Activated CD8-positive, alpha-beta T cell treated with anti-CD3 and anti-CD28 coated beads for 36 hours (primary cell): ENCODE data around the gene GNPTG. TPM values are rescaled to one million over a fixed set of nuclear protein-coding genes. Genes with fewer than 3 reads are reported as not detected.

Source experiments
- ATAC-seq: fragments of 200-7000 bp; cut with Tn5 transposase; one replicate; pipeline ENCODE4 v1.10.0; 2021; ENCODE audit warnings: mild to moderate bottlenecking, moderate library complexity
- CTCF ChIA-PET: fragments of 350-600 bp; sonication (Branson Sonifier 250); formaldehyde crosslinking; loops from one replicate; lab custom pipeline; 2021; ENCODE audit warnings: antibody characterized with exemption; lab: Charles Lee
- POLR2A ChIA-PET: fragments of 350-600 bp; sonication (Branson Sonifier 250); formaldehyde crosslinking; loops from one replicate; lab custom pipeline; 2021; ENCODE audit warnings: antibody characterized with exemption; lab: Charles Lee
- DNase-seq: peaks from one replicate; pipeline ENCODE4 v3.0.0-alpha.2; 2020
- H3K27ac Mint-ChIP-seq: one replicate; pipeline ENCODE4 v1.8.0; 2021; ENCODE audit warnings: mild to moderate bottlenecking, mixed read lengths
- H3K27me3 Mint-ChIP-seq: one replicate; pipeline ENCODE4 v1.8.0; 2021; ENCODE audit warnings: mixed read lengths
- H3K36me3 Mint-ChIP-seq: one replicate; pipeline ENCODE4 v1.8.0; 2021; ENCODE audit warnings: low read depth, mixed read lengths
- H3K4me1 Mint-ChIP-seq: one replicate; pipeline ENCODE4 v1.8.0; 2021; ENCODE audit warnings: low read depth, mixed read lengths
- H3K4me3 Mint-ChIP-seq: one replicate; pipeline ENCODE4 v1.8.0; 2021; ENCODE audit warnings: mild to moderate bottlenecking, moderate library complexity, mixed read lengths
- H3K9me3 Mint-ChIP-seq: one replicate; pipeline ENCODE4 v1.8.0; 2021; ENCODE audit warnings: mixed read lengths
- intact Hi-C: fragments of 100-400 bp; cut with micrococcal nuclease; formaldehyde crosslinking; loops from one replicate; pipeline ENCODE4 v1.10.0; 2022
- total RNA-seq, 2 experiments: library from RNA; stranded (reverse); gene quantifications; one replicate each; pipeline ENCODE4 v1.2.3, GENCODE V29; 2021
- TF ChIP-seq, protein P1 (sequence below): fragments of 200-600 bp; IDR thresholded peaks from one replicate; pipeline ENCODE4 v1.8.0; 2022; ENCODE audit warnings: antibody characterized with exemption, mild to moderate bottlenecking

The GNPTG gene
- total RNA-seq, 2 experiments from 2014 or later = 17.3 to 19.2 TPM

DNA sequence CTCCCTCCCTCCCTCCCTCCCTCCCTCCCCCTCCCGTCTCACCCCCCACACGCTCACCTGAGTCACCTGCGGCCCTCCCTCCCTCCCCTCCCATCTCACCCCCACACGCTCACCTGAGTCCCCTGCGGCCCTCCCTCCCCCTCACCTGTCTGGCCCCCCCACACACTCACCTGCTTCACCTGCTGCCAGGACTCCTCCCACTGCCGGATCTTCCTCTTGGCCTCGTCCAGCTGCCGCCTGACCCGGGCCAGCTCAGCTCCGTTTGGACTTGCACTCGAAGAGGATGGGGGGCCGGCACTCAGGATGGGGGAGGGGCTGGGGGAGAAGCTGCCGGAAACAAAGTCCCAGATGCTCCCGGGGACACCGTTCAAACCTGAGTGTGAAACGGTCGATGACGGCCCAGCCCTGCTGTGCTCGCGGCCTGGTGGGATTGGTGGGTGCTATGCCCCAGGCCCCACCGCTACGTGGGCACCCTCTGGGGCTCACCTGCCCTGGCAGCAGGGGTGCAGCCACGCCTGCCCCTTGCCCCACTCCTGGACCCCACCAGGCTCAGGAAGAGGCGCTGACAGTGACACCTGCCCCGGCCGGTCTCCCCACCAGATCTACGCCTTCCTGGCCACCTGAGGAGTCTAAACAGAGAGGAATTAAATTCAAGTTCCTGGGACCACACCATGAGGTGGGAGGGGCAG is 15.9 kb downstream of the GNPTG start:
- intact Hi-C loops = no loop called here
- ChIA-PET POLR2A (interaction anchor here (0.6 kb wide), 1 partner anchor 48 kb away, joined by 3 read pairs; no protein-coding TSS in a partner anchor), CTCF (no interaction called here)
- ATAC-seq (no peak), DNase-seq (no peak)
- TF ChIP-seq, protein P1, sequence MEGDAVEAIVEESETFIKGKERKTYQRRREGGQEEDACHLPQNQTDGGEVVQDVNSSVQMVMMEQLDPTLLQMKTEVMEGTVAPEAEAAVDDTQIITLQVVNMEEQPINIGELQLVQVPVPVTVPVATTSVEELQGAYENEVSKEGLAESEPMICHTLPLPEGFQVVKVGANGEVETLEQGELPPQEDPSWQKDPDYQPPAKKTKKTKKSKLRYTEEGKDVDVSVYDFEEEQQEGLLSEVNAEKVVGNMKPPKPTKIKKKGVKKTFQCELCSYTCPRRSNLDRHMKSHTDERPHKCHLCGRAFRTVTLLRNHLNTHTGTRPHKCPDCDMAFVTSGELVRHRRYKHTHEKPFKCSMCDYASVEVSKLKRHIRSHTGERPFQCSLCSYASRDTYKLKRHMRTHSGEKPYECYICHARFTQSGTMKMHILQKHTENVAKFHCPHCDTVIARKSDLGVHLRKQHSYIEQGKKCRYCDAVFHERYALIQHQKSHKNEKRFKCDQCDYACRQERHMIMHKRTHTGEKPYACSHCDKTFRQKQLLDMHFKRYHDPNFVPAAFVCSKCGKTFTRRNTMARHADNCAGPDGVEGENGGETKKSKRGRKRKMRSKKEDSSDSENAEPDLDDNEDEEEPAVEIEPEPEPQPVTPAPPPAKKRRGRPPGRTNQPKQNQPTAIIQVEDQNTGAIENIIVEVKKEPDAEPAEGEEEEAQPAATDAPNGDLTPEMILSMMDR = no peak
- Mint-ChIP-seq H3K4me3 (no peak overlapping the region), H3K36me3 (peaks cover 12% of the 10 kb centered on the region), H3K4me1 (peaks cover 2% of the 10 kb centered on the region), H3K27ac (no peak overlapping the region), H3K27me3 (no peaks in the 10 kb centered on the region), H3K9me3 (no peaks in the 10 kb centered on the region)

DNA sequence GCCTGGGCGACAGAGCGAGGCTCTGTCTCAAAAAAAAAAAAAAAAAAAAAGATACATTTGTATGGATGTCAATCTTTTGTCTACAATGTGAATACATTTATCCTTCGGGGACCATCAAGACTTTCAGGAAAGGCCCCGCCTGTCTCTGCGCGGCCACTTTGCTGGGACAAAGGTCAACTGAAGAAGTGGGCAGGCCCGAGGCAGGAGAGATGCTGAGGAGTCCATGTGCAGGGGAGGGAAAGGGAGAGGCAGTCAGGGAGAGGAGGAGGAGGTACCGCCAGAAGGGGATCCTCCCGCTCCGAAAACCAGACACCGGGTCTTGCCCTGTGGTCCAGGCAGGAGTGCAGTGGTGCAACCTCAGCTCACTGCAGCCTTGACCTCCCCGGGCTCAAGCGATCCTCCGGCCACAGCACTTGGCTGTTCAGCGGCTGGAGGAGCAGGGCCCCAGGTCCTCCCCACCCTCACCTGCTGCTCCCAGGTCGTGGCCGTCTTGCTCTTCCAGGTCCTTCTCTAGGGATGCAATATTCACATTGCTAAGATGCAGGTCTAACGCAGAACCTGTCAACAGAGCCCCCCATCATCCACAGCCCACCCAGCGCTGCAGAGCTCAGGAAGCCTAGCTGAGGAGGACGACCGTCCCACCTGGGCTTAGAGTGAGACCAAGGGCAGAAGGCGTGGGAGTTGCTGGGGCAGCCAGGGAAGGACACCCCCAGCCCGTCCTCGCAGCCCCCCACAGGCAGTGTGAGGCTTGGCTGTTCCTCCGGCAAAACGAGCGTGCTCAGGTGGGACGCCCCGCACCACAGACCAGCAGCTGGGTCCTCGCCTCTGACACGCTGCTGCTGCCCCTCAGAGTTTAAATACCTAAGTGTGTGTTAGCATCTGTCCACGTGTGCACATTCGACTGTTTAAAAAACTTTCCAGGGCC is 19.6 kb downstream of the GNPTG start:
- POLR2A ChIA-PET = no interaction called here
- CTCF ChIA-PET = interaction anchor here (1.3 kb wide), 1 partner anchor 17 kb away, joined by 3 read pairs; no protein-coding TSS in a partner anchor

DNA sequence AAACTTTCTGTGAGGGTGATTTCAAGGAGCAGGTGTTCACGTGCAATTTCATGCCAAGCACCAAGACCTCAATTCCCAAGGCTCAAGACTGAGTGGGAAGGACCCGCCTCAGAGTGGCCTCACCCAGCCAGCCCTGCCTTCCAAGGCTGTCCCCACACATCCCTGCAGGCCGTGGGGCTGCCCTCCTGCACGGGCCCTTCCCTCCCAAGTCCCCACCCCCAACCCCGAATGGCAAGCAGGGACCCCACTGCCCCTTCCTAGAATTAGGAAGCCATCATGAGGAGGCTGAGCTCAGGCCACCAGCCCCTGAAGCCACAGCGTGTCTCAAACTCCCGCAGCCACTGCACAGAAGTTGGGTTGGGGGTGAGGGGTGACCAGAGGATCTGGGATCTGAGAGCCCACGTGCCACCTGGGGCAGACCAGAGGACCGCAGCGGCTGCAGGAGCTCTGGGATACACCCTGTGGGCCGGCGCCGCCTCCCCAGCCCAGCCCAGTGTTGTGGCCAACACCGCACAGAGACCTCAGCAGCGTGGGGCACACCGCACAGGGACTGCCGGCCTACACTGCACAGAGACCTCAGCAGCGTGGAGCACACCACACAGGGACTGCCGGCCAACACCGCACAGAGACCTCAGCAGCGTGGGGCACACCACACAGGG is 20.7 kb downstream of the GNPTG start:
- no peak for DNase-seq

More for the DNA sequence above, 19.6 kb downstream of the GNPTG start:
- H3K4me1 Mint-ChIP-seq = no peaks in the 10 kb centered on the region
- H3K9me3 Mint-ChIP-seq = no peaks in the 10 kb centered on the region
- no peak overlapping the region for H3K27ac Mint-ChIP-seq
- DNase-seq = no peak
- no peaks in the 10 kb centered on the region for H3K27me3 Mint-ChIP-seq
- peaks cover 5% of the 10 kb centered on the region for H3K36me3 Mint-ChIP-seq
- H3K4me3 Mint-ChIP-seq = no peak overlapping the region
- TF ChIP-seq, protein P1 = no peak
- intact Hi-C loops = no loop called here
- no peak for ATAC-seq

DNA sequence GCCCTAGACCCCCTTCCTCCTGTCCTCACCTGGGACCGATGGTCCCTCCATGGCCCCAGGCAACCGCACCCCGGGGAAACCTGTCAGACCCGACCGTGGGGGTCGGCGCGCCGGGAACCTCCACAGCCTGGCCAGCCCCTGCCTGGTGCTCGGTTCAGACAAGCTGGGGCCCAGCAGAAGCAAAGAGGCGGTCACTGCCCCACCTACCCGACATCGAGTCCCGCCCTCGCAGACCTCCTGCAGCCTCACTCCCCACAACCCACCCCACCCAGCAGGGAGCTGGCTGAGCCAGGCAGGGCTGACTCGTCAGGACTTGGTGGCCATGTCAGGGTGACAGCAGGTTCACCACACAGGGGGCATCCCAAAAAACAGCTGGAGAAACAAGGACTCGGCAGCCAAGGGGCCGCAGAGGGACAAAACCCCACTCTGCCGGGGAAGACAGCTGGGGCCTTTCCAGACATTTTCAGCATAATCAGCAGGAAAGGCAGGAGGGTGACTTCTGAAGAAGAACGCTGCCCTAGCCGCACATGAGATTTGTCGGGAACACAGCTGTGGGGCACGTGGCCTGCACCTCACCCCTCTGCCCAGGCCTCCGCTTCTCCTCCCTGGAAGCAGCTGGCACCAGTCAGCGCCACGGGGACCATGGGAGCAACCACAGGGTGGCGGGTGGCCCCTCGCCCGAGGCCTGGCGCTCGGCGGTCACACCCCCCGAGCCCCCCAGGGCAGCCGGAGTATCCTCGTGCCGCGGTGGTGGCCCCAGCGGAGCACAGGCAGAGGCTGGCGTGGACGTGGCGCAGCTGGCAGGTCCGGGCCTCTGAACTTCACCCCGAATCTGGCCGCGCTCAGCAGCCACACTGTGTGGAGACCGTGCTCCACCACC is 22.9 kb downstream of the GNPTG start:
- H3K27me3 Mint-ChIP-seq = no peaks in the 10 kb centered on the region
- ATAC-seq = no peak
- no peaks in the 10 kb centered on the region for H3K9me3 Mint-ChIP-seq
- TF ChIP-seq, protein P1 = no peak
- no peak for DNase-seq
- H3K4me3 Mint-ChIP-seq = no peak overlapping the region
- ChIA-PET POLR2A (no interaction called here), CTCF (interaction anchor here (1.1 to 1.9 kb wide), 2 partner anchors 9 to 11 kb away, joined by 5 to 10 read pairs; no protein-coding TSS in a partner anchor)
- peaks cover 5% of the 10 kb centered on the region for H3K36me3 Mint-ChIP-seq
- H3K4me1 Mint-ChIP-seq = peaks cover 9% of the 10 kb centered on the region
- no peak overlapping the region for H3K27ac Mint-ChIP-seq
- intact Hi-C loops = no loop called here

More for the DNA sequence above, 20.7 kb downstream of the GNPTG start:
- TF ChIP-seq, protein P1 = no peak
- Mint-ChIP-seq H3K36me3 (peaks cover 5% of the 10 kb centered on the region), H3K27ac (no peak overlapping the region), H3K9me3 (no peaks in the 10 kb centered on the region), H3K4me3 (no peak overlapping the region), H3K27me3 (no peaks in the 10 kb centered on the region), H3K4me1 (no peaks in the 10 kb centered on the region)
- intact Hi-C loops = no loop called here
- ATAC-seq = no peak
- ChIA-PET CTCF (no interaction called here), POLR2A (no interaction called here)
